Fibroblast of villous mesenchyme (primary cell): ENCODE measurements around the gene SERINC4. TPM values are rescaled to one million over a fixed set of nuclear protein-coding genes. Genes with fewer than 3 reads are reported as not detected.
"Not testable (repeated sequence)": the region's sequence is repeated elsewhere in the genome, so short reads cannot be mapped to it uniquely, and the experiment has no call there.

Source experiments
- DNase-seq: peaks from one replicate; pipeline ENCODE4 v3.0.0-alpha.2; 2010; ENCODE audit warnings: low read depth
- H3K4me3 ChIP-seq: 2 replicates; pipeline ENCODE4 v1.5.1; 2011; ENCODE audit warnings: low read depth, mild to moderate bottlenecking, low read length
- CTCF ChIP-seq: IDR thresholded peaks from 2 replicates; pipeline ENCODE4 v1.5.1; 2012; ENCODE audit warnings: low read depth, mild to moderate bottlenecking, low read length; ENCODE audit not compliant: insufficient read depth
- total RNA-seq: library from RNA; depleted of rRNA; stranded (reverse); fragments of >200 nt; gene quantifications from 2 replicates; pipeline ENCODE4 v1.2.3, GENCODE V29; 2012

SERINC4 gene
- total RNA-seq, 1 donor = under 0.01 TPM

DNA sequence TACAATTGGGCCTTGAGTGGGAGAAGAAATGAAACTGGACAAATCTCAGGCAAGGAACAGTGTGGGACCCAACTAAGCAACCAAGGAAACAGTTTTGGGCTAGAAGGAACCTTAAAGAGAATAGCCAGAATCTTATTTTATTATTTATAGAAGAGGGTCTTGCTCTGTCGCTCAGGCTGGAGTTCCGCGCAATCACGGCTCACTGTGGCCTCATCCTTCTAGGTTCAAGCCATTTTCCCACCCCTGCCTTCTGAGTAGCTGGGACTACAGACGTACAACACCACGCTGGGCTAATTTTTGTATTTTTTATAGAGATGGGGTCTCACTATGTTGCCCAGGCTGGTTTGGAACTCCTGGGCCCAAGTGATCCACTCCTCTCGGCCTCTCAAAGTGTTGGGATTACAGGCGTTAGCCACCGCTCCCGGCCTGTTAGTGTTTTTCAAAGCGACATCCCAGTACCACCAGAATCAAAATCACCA lies 26.0 kb upstream of the SERINC4 start:
- H3K4me3 ChIP-seq = peak overlapping the region; percentile 73
- TF ChIP-seq CTCF = no peak
- DNase-seq = no peak

DNA sequence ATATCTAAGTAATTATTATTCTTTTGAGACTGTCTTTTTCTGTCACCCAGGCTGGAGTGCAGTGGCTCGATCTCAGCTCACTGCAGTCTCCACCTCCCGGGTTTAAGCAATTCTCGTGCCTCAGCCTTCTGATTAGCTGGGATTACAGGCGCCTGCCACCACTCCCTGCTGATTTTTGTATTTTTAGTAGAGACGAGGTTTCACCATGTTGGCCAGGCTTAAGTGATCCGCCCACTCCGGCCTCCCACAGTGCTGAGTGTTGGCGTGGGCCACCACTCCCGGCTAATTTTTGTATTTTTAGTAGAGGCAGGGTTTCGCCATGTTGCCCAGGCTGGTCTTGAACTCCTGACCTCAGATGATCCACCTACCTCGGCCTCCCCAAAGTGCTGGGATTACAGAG lies 25.3 kb upstream of the SERINC4 start:
- not testable (repeated sequence) for H3K4me3 ChIP-seq, DNase-seq

DNA sequence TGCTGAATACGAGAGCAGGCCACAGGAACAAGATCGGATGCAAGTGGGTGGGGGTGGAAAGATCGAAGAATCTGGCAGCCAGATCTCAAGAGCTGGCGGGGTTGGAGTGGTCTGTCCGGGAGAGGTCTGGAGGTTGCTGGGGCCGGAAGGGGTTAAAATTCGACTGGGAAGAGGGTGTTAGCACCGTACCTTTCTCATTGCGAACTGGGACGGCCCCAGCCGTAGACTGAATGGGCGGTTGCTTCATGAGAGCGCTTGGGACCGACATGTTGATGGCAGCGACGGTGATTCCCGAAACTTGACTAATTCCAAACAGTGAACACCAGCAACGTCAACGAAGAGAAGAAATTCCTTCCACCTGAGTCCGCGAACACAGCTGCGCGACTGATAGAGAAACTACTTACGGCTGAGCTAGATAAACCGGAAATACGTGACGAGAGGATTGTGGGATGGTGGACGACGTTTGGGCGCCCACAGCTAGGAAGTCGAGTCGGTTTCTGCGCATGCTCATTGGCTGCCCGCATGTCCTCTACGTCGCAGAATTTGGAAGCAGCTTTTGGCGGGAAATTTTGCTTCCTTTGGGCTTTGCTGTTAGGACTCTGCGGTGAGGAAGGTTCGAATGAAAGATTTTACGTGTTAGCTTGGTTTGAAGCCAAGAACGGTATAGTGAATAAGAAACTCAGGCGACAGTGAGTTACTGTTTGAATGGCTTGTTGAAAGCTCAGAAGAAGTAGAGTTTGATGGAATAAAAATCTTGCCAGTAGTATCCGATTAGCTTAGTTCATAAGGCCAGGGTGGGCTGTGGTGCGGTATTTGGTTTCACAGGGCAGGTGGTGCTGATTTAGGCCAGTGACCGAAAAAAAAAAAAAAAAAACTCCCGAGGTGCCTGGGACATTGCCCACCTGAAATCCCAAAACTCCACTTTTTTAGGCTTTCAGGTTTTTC lies 24.6 kb upstream of the SERINC4 start, which contains the start of gene MFAP1:
Gene MFAP1 (minus strand): TSS at position 389 of the 945 bp plus-strand sequence. CDS start 121 bp downstream, at position 268.
- TF ChIP-seq CTCF = no peak
- H3K4me3 ChIP-seq = peak within 1 kb of the TSS; percentile 79
- DNase-seq = peak; percentile 98

GRCh38 chr15:43821505-43821904 lies 21.5 kb upstream of the SERINC4 start:
- H3K4me3 ChIP-seq = peak overlapping the region; percentile 30
- no peak for TF ChIP-seq CTCF
- DNase-seq = peak; percentile 62

- not testable (repeated sequence) for DNase-seq, H3K4me3 ChIP-seq
Measured at GRCh38 chr15:43815064-43815463, 15.0 kb upstream of the SERINC4 start.

DNA sequence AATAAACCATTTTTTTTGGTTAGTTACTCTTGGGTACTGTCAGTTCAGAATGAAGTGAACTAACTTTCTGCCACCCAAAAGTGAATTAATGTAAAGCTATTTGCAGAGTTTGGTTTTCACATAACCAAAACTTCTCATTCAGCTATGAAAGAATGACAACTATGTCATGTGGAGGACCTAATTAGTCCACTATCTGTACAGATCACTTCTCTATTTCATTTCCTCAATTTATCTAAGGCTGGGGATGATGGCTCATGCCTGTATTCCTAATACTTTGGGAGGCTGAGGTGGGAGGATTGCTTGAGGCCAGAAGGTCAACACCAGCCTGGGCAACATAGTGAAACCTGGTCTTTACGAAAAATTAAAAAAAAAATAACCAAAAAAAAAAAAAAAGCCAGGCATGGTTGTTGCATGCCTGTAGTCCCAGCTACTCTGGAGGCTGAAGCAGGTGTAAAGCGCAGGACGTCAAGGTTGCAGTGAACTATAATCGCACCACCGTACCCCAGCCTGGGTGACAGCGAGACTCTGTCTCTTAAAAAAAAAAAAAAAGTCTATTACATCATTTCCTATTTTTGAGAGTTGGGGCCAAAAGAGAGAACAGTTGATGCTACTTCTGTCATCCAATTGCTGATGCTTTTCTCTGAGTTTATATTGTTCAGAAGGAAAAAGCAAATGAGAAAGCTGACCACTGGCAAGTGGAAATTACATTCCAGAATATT lies 9.1 kb upstream of the SERINC4 start:
- no peak for TF ChIP-seq CTCF
- DNase-seq = no peak
- no peak overlapping the region for H3K4me3 ChIP-seq

- DNase-seq = no peak
- TF ChIP-seq CTCF = no peak
- H3K4me3 ChIP-seq = no peak overlapping the region
Measured at GRCh38 chr15:43808435-43808950, 8.5 kb upstream of the SERINC4 start.

DNA sequence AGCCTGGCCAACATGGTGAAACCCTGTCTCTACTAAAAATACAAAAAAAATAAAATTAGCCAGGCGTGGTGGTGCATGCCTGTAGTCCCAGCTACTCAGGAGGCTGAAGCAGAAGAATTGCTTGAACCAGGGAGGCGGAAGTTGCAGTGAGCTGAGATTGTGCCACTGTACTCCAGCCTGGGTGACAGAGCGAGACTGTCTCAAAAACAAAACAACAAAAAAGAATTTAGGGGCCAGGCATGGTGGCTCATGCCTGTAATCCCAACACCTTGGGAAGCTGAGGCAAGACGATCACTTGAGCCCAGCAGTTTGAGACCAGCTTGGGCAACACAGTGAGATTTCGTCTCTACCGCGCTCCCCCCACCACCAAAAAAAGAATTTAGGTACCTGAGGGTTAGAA lies 2.7 kb upstream of the SERINC4 start:
- DNase-seq, H3K4me3 ChIP-seq: not testable (repeated sequence)
